Measurements from ENCODE around the gene TOM1L2.

Gene TOM1L2

DNA sequence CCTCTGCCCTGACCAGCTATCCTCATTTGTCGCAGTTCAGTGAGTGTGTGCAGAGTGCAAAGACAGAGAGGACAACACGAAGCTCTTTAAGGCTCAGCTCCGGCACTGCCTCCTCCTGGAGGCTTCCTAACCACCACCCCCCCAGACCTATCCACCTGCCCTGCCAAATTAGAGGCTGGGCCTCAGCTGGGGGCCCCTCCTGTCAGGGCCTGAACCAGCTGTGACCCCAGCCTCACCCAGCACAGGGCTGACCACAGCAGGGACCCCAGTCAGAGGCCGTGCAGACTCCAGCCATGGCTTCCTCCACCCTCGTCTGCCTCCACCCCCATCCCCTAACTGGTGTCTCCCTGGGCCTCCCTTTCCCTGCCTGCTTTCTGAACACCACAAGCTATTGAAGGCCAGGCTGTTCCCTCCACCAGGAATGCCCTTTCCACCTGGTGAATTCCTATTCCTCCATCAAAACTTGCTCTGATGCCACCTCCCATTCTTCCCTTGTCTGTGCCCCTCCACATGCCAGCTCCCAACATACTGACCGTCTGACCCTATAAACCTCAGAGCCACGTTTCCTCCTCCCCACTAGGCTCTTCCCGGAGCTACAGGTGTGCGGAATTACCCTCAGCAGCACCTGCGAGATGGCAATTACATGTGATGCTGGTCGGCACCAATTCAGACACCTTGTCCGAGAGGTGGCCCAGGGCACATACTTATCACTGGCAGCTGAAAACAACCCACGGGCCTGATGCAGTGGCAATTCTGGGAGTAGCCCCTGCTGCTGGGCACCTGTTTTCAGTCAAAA is 144.2 kb downstream of the TOM1L2 start:
- DNase-seq: no peak

DNA sequence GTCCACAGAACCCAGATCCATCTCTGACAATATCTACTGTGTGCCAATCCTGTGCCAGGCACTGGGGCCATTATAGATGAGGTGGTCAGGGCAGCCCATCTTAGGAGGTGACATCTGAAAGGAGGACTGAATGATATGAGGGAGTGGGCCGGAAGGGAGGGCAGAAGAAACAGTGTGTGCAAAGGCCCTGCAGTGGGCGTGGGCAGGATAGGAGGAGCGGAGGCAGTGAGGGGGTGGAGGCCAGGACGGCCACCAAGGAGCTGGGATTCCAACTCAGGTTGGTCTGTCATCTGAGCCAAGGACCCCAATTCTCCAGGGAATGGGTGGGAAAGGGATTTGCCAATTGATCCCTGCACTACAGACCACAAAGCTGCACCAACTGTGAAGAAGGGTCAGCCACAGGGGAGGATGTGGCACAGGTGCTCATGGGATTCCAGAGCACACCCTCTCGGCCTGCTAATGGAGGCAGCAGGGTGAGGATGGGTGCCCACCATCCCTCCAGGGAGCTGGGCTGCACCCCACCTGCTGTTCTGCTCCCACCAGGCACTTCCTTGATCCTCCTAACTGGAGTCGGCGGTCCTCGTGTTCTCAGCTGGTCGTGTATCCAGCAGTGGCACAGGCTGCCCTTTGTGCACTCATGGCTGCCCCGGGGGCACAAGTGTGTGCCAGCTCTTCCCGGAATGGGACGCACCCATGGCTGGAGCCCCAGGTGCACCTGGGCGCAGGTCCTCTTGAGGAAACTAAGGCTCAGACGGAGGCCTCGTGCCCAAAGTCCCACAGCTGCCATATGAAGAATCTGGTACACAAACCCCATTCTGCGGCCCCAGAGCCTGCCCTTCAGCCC is 145.0 kb downstream of the TOM1L2 start:
- no peak for DNase-seq

DNA sequence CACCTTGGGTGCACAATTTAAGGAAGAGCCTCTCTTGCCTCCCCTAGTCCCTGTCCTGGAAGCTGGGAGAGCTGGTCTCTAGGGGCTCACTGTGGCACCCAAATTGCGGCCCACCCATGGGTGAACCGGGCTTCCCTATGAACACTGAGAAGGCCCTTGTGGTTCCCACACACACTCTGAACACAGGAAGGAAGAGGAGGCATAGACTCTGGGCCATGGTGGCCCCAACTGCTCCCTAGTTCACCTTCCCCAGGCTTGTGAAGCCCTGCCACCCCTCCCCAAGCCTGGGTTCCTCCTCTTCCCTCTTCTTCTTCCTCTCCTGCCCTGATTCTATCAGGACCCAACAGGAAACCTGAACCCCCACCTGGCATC is 145.9 kb downstream of the TOM1L2 start:
- DNase-seq: no peak

DNA sequence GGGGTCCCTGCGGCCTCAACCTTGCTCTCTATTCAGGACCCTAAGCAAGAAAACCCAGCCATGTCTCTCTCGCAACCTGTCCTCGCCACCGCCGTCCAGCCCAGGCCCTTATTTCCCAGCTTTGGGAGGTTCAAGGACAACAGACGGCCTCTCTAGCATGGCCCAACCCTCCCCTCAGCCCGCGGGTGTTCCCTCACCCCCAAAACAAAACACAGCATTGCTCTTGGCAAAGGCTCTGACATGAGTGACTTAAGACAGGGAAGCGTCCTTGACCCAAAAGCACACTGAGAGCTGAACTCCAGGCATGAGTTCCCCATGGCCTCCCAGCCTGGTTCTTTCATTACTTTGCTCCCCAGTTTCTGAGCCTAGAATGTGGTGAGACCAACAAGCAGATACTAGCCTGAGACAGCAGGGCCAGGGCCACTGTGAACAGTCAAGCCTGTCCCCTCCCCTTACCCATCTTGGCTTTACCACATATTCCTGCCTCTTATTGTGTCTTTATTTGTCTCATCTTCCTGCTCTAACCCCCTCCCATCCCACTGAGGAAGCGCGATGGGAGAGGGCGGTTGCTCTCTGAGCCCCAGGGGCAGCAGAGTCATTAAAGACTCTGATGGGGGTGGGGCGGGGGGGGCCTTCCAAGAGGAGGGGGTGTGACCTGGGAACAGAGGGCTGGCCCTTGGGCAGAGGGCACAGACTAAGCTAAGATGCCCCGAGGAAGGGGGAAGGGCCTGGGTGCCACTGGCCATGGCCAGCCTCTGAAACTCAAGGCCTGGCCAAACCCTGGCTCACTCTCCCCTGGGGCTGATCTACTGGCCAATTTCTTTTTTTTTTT is 147.2 kb downstream of the TOM1L2 start:
- DNase-seq: peak; percentile 34

DNA sequence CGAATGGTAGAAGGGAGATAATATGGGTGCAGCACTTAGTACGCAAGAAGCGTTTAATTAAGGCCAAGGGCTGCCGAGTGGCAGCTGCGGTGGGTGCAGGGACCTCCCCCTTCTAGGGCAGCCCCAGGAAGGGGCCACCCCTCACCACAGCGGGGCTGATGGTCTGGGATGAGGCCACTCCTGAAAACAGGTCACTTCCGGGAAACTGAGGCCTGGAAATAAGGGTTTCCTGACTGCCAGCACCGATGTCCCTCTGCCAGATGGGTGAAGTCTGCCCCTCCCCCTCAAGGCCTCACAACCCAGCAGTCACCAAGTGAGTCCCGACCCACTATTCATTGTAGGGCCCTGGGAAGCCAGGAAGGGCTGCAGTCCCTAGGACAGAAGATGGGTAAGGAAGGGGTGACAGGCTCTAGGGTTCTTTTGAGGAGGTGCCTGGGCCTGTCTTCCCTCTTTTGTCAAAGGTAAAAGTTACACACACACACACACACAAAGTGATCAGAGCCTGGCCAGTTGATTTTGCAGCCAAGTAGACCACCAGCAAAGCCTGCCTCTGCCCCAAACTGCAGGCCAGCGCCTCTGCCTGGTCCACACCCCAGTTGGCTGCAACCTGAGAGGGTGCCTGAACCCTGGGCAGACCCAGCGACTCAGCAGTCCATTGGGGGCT is 147.9 kb downstream of the TOM1L2 start:
- peak; percentile 36 for DNase-seq

DNA sequence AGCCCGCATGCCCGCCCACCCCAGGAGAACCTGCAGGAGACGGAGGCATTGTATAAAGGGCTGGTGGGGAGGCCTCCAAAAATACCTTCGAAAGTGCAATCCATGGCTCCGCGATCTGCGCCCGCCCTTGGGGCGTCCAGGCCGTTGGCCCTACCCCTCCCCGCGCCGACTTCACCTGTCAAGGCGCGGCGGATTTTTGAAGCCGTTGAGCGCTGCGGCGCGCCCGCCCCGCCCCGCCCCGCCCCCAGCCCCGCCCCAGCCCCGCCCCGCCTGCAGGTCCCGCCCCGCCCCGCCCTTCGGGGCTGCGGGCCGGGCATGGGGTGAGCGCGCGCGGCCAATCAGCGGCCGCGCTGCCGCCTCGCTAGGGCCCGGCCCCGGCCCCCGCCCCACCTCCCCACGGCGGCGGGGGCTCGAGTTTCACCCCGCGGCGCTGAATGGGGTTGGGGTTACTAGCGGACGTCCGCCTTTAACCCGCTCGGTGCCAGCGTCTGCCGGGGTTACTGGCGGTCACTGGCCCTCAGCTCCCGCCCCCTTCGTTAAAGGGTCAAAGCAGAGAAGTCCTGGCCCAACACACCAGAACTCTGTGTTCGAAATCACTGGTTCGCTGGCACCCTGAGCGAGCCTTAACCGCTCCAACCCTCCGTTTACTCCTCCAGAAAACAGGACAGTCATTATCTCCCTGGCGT is 148.6 kb downstream of the TOM1L2 start:
- peak; percentile 88 for DNase-seq

DNA sequence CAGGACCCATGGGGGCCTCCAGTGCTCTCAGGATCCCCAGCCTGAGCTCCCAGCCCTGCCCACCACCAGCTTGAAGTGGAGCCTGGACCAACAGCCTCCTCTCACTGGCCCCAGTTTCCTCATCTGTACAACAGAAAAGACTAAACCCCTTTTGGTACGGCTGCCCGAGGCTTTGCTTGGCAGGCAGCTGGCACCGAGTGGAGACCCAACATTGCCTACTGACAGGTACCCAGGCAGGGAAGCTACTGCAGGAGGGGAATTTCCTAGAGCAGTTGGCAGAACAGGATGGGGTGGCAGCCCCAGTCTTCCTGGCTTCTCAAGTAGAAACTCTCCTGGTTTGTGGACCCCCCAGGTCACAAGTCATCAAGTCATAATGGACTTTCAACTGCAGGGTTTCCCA is 149.6 kb downstream of the TOM1L2 start:
- no peak for DNase-seq

DNA sequence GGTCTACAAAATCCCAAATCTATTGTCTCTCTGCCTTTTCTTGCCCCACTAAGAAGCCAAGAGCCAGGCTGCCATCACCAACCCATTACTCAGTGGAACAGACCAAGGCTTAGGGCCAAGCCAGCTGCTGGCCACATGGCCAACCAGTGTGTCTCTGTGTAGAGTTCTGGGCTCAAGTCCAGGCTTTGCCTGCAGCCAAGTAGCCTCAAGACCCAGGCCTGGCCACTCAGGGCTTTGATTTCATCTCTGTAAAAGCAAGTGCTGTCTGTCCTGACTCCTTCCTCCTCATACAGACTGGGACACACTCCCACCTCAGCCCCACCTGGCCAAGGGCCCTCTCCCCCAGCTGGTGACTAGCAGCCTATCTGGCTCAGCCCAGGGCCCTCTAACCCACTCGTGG is 150.0 kb downstream of the TOM1L2 start:
- no peak for DNase-seq

DNA sequence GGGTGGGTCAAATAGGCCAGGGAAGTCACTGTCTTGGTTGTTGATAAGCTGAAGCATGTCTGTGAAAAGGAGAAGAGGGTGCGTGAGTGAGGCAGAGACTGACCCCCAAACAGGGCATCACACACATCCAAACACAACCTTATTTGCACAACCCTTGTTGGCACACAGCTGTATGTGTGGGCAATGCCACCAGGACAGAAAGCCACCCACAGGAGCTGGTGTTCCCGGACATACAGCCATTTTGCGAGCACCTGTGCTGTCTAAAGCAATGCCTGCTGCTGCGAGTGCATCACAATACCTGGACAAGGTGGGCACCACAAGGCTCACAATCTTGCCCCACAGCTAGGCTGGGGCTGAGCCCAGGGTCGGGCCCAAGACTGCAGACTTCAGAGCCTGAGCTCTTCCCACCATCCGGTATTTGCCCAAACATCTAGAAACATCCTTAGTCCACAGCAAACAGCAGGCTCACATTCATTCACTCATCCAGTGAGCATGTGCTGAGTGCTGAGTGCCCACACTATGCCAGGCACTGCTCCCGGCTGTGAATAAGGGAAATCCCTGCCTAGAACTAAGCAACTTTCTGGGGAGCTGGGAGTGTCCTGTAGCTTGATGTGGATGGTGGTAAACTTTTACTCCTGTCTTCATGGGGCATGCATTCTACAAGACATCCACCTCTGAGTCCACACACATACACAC is 151.6 kb downstream of the TOM1L2 start:
- no peak for DNase-seq

DNA sequence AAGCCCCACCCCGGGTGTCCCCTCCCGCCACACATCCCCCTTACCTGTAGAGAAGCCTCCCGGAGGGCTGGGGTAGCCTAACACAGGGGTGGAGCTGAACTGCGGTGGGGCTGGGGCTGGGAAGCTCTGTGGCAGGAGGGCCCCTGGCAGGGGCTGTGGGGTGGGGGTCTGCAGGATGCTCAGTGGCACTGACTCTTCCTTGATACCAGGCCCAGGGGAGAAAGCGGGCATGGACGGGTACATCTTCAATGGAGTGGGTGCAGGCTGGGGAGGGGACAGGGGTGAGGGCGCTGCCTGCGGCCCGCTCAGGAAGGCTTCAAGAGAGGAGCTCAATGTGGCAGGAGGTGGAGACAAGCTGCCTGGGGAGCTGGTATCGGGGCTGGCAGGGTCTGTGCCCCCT is 152.2 kb downstream of the TOM1L2 start:
- DNase-seq: no peak

DNA sequence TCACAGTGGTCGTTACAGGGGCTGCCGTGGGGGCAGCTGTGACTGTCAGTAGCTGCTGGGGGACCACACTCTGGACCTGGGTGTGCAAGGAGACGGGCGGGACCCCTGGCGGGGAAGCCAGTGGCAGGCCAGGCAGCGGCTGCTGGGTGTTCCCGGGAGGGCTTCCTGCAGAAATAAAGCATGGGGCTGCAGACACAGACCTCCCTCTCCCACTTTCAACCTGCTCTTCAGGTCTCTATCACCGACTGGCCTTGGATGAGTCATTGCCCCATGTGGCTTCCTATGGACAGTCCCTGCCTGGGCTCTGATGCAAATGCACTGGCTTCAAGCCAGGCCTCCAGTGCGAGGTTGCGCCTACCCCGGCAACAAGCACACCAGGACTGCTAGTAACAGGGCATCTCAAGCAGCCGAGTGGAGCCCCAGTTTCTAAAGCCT is 152.6 kb downstream of the TOM1L2 start:
- DNase-seq: no peak

DNA sequence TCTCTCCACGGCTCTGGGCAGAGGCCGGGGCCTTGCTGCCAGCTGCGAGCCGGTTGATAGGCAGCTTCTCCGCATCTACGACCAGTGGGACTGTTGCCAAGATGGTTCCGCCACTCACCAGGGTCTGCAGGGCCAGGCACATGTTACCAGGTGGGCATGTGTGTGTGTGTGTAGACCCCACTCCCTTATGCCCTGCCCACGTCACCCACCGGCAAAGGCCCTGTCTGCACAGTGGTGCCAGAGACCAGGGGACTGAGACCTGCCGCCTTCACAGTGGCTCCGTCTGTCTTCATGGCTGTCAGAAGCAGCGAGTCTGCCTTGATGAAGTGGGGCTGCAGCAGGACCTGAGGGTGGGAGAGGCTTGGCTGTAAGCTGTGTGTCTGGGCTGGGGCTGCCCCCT is 153.1 kb downstream of the TOM1L2 start:
- DNase-seq: no peak

DNA sequence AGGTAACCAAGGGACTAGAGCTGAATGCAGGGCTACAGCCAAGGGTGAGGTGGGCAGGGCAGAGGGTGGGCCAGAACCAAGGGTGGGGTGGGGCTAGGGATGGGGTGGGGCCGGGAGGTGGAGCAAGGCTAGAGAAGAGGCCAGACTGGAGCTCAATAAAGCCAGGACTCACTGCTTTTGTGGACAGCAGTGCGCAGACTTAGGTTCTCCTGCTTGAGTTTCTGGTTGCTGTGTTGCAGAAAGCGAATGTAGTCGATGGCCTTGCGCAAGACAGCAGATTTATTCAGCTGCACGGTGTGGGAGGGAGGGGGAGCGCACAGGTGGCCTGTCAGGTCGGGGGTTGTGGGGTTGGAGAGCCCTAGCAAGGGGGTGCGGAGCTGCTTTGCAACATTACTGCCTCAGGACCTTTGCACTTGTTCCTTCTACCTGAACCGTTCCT is 154.1 kb downstream of the TOM1L2 start:
- peak; percentile 30 for DNase-seq

DNA sequence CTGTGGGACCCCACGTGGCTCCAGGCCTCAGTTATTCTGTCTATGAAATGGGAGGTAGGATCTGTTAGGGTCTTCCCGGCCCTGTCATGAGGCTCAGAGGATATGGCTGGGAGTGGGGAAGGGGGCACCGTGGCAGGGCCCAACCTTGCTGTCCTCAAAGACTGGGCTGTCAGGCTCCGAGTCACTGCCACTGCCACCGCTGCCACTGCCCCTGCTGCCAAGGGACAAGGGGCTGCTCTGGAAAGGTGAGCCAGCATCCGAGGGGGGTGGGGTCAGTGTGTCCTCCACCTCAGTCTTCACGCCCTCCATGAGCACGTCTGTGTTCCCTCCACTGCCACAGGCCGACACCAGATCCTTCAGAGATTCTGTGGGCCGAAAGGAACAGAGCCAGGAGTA is 154.7 kb downstream of the TOM1L2 start:
- no peak for DNase-seq

DNA sequence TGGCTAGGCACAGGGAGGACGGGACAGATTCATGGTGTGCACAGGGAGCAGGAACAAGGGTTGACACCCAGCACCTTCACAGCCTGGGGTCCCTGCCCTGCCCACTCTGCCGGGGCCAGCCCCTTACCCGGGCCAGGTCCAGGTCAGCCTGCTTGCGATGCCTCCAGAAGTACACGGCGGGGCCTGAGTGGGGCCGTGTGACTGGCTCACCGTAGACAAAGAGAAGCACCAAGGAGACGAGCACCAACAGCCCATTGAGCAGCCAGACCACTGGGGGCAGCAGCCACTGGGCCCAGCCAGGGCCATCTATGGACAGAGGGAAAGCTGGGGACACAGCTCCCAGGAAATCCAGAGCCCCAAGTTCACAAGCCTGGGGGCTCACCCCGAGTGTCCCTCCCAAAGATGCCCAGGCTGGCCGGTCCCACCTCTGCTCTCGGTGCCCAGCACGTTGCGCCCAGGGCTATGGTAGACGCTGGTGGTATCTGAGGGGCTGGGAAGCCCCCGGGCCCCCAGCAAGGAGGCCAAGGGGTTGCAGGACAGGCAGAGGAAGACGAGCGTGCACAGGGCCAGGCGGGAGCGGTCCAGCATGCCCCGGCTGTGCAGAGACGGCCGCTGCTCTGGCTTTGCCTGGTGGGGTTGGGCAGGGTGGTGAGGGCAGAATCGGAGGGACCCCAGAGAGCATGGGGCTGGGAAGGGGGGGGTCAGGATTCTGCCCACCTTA is 155.2 kb downstream of the TOM1L2 start:
- no peak for DNase-seq

DNA sequence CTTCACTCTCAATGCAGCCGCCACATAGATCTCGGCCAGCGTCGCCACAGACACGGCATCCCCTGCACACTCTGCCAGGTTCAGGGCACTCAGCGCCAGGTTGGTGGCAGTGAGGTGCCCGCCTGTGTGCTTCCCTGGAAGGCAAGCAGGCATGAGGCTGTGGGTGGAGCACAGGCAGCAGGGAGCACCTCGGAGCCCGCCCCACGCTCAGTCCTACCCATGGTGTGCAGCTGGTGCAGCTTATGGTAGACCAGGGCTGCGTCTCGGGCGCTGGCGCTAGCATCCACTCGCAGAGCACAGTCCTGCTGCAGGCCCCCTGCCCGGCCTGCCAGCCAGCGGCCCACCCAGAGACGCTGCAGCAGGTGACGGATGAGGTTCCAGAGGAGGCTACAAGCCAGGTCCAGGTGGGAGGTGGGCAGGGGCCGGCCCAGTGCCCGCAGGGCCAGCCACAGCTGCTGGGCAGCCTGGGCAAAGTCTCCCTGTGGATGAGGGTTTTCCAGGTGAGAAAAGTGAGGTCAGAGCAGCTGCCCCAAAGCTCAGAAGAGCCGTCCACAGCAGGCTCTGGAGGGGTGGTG is 155.9 kb downstream of the TOM1L2 start:
- DNase-seq: no peak

DNA sequence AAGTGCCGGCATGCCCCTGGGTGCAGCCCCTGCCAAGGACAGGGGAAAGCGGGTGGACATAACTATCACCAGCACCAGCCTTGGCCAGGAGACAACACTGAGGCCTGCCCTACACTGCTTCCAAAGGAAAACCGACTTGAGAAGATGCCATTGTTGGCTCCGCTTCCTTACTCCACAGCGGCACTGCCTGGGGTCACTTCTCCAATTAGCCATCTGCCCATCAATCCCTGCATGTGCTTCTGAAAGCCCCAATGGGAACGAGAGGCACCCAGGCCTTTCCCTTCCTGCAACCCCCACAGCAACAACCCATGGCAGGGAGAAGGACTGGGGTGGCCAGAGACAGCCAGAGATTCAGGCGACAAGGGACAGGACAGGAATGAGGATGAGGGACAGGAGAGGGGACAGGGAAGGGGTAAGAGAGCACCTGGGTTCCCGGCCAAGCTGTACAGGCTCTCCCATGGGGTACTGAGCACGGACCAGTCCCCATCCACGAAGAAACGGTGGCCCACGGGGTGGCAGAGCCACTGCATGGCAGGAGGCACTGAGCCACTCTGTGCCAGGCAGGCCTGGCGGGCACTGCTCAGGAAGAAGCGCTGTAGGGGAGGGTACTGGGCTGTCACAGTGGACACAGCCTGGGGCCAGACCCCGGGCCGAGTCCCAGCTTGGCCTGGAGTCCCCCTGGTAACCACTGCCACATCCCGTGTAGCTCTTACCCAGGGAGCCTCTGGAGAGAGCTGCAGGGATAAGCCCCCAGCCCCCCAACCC is 156.6 kb downstream of the TOM1L2 start:
- DNase-seq: no peak

DNA sequence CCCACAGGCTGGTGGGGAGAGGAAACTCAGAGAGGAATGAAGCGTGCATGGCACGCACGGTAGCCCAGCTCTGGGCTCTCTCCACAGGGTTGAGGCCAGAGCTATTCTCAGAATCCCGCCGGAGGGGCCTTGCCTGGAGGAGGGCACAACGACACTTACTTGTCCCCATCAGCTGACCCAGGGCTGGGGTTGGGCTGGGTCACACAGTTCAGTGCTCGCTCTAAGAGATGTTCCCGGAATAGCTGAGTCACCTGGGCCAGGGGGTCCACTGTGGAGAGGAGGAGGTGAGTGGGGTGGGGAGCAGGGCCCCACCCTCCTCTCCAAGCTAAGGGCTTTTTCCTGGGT is 157.2 kb downstream of the TOM1L2 start:
- no peak for DNase-seq

DNA sequence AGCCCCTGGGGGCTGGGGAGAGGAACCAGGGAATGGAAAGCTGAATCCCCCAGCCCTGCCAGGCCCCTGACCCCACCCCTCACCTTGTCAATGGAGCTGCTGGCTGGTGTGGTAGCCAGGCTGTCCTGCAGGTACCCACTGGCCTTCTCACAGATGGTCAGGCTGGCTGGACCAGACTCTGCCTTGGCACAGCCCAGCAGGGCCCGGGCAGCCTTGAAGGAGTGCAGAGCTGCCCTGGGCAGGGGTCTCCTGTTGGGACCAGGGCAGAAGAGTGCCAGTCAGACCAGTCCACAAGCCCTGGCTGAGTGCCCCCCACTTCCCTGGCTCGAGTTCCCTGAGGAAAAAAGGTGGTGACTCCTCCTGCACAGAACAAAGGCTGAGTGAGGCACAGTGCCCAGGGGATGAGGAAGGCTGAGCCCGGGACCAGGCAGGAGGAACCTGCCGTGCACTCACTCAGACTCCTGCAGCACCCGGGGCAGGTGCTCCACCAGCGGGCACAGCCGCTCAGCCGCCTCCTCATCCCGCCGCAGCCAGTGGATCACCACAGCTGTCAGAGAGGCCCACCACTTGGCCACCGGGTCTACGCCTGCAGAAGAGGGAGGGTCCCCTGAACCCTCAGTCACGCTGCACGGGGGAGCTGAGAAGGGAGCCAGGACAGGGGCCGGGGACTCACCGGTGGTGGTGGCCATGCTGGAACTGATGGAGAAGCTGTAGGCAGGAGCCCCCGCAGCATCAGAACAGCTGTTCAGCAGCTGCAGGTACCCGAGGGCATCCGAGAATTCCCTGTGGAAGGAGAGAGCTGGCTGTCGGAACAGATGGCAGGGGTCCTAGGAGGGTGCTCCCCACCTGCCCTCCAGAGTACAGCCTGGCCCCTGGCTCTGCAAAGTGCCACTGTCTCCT is 157.8 kb downstream of the TOM1L2 start:
- no peak for DNase-seq

All from NCI-H510A treated with DMSO at 0.1 percent for 48 hours (cell line).